GM23338 (cell line): ENCODE measurements around the gene DOCK4. TPM values are rescaled to one million over a fixed set of nuclear protein-coding genes. Genes with fewer than 3 reads are reported as not detected.

Experiments
- ATAC-seq: fragments of 200-7000 bp; cut with Tn5 transposase; 3 replicates; pipeline ENCODE4 v1.9.1; 2020
- DNase-seq: peaks from one replicate; pipeline ENCODE4 v3.0.0-alpha.2; 2015; ENCODE audit warnings: low spot score
- H2AFZ ChIP-seq: fragments of 200-600 bp; sonication (generic); 2 replicates; pipeline ENCODE4 v1.8.0; 2016; ENCODE audit warnings: antibody characterized with exemption, mild to moderate bottlenecking, moderate library complexity
- H3F3A ChIP-seq: fragments of 200-600 bp; sonication (generic); replicated peaks from 2 replicates; pipeline ENCODE4 v1.8.0; 2017; ENCODE audit warnings: antibody characterized with exemption, mixed run types, low read depth
- H3K27ac ChIP-seq: fragments of 200-600 bp; sonication (generic); 2 replicates; pipeline ENCODE4 v1.6.1; 2016; ENCODE audit warnings: low read depth
- H3K27me3 ChIP-seq: fragments of 200-600 bp; sonication (generic); 2 replicates; pipeline ENCODE4 v1.8.0; 2016; ENCODE audit warnings: mild to moderate bottlenecking, mixed run types, moderate library complexity; ENCODE audit not compliant: insufficient read depth
- H3K36me3 ChIP-seq: fragments of 200-600 bp; sonication (generic); 2 replicates; pipeline ENCODE4 v1.8.0; 2016; ENCODE audit warnings: mild to moderate bottlenecking; ENCODE audit not compliant: insufficient read depth
- H3K4me1 ChIP-seq: fragments of 200-600 bp; sonication (generic); 2 replicates; pipeline ENCODE4 v1.8.0; 2016; ENCODE audit warnings: mild to moderate bottlenecking, moderate library complexity; ENCODE audit not compliant: insufficient read depth
- H3K4me2 ChIP-seq: fragments of 200-600 bp; sonication (generic); 2 replicates; pipeline ENCODE4 v1.7.1; 2017; ENCODE audit warnings: mixed run types
- H3K4me3 ChIP-seq: fragments of 200-600 bp; sonication (generic); 2 replicates; pipeline ENCODE4 v1.6.1; 2016; ENCODE audit warnings: mixed run types
- H3K79me2 ChIP-seq: fragments of 200-600 bp; sonication (generic); replicated peaks from 2 replicates; pipeline ENCODE4 v1.8.0; 2017; ENCODE audit warnings: mild to moderate bottlenecking; ENCODE audit not compliant: insufficient read depth
- H3K9me2 ChIP-seq: fragments of 200-600 bp; sonication (generic); 2 replicates; pipeline ENCODE4 v1.8.0; 2017; ENCODE audit not compliant: insufficient read depth
- H4K20me1 ChIP-seq: fragments of 200-600 bp; sonication (generic); replicated peaks from 2 replicates; pipeline ENCODE4 v1.8.0; 2017; ENCODE audit warnings: mild to moderate bottlenecking; ENCODE audit not compliant: insufficient read depth
- H3K27ac Mint-ChIP-seq: 2 replicates; pipeline ENCODE4 v1.8.0; 2020; ENCODE audit warnings: inconsistent platforms, mild to moderate bottlenecking, moderate library complexity, mixed read lengths
- H3K27me3 Mint-ChIP-seq: 3 replicates; pipeline ENCODE4 v1.8.0; 2022; ENCODE audit warnings: low read depth, mild to moderate bottlenecking, moderate library complexity, mixed read lengths, inconsistent platforms; ENCODE audit not compliant: insufficient read depth, poor library complexity
- H3K36me3 Mint-ChIP-seq: 3 replicates; pipeline ENCODE4 v1.8.0; 2021; ENCODE audit warnings: low read depth, mild to moderate bottlenecking, inconsistent platforms, moderate library complexity, mixed read lengths
- H3K4me1 Mint-ChIP-seq: 3 replicates; pipeline ENCODE4 v1.8.0; 2020; ENCODE audit warnings: mild to moderate bottlenecking, inconsistent platforms, mixed read lengths
- H3K4me3 Mint-ChIP-seq: 3 replicates; pipeline ENCODE4 v1.8.0; 2021; ENCODE audit warnings: moderate library complexity, mild to moderate bottlenecking, inconsistent platforms, mixed read lengths
- H3K9me3 Mint-ChIP-seq: 3 replicates; pipeline ENCODE4 v1.8.0; 2020; ENCODE audit warnings: moderate library complexity, mild to moderate bottlenecking, inconsistent platforms, mixed read lengths
- CTCF ChIP-seq, 2 experiments: fragments of 200-600 bp in 1 of 2; sonication (generic) in 1 of 2; conservative IDR thresholded peaks; 2 replicates each; pipeline versions ENCODE4 v1.5.1 to v1.6.1; 2016 to 2017; ENCODE audit warnings: antibody characterized with exemption in 2 of 2, low read depth in 2 of 2, mild to moderate bottlenecking in 2 of 2, moderate library complexity in 1 of 2
- ETS1 ChIP-seq: IDR thresholded peaks from 2 replicates; pipeline ENCODE4 v1.6.1; 2016; ENCODE audit warnings: antibody characterized with exemption
- EZH2phosphoT487 ChIP-seq: fragments of 200-600 bp; sonication (generic); IDR thresholded peaks from one replicate; pipeline ENCODE4 v1.8.1; 2018; ENCODE audit warnings: antibody characterized with exemption; ENCODE audit not compliant: unreplicated experiment
- JUNB ChIP-seq: IDR thresholded peaks from one replicate; pipeline ENCODE4 v1.6.1; 2016; ENCODE audit warnings: antibody characterized with exemption; ENCODE audit not compliant: unreplicated experiment
- REST ChIP-seq: IDR thresholded peaks from one replicate; pipeline ENCODE4 v1.6.1; 2018; ENCODE audit warnings: antibody characterized with exemption; ENCODE audit not compliant: unreplicated experiment
- ZNF331 ChIP-seq: fragments of 250-450 bp; sonication (Bioruptor Pico); IDR thresholded peaks from 2 replicates; pipeline ENCODE4 v1.5.0; 2020; ENCODE audit warnings: low read depth, mild to moderate bottlenecking, moderate library complexity
- ZNF462 ChIP-seq: fragments of 250-450 bp; sonication (Bioruptor Pico); IDR thresholded peaks from 2 replicates; pipeline ENCODE4 v1.5.0; 2020; ENCODE audit warnings: mild to moderate bottlenecking, moderate library complexity
- polyA plus RNA-seq: library from polyadenylated mRNA; unstranded; fragments of >200 nt; fragmentation: Nextera tagmentation; extraction: Ambion mirVana; gene quantifications from 2 replicates; pipeline ENCODE4 v1.2.1, GENCODE V29; 2016
- total RNA-seq: library from RNA; depleted of rRNA; stranded (reverse); fragments of >200 nt; shearing (Covaris generic); gene quantifications from 2 replicates; pipeline ENCODE4 v1.2.3, GENCODE V29; 2014

Gene DOCK4
- total and polyA plus RNA-seq, 2 experiments from 2014 or later = 6.3 to 33.8 TPM

- TF ChIP-seq CTCF (conservative IDR thresholded peaks at IDR 0.05; ENCODE audit: low read depth in 2 of 2) (no peak), ETS1 (no peak), JUNB (no peak), ZNF462 (CRISPR knock-in tag) (no peak), EZH2phosphoT487 (no peak), ZNF331 (CRISPR knock-in tag) (no peak), REST (no peak)
- Mint-ChIP-seq H3K36me3 (peaks cover 27% of the 10 kb centered on the region), H3K27me3 (no peaks in the 10 kb centered on the region), H3K4me3 (no peak overlapping the region), H3K27ac (no peak overlapping the region; the same call in 1 of the 2 replicates), H3K9me3 (peaks cover 4% of the 10 kb centered on the region; the same call in 2 of the 3 replicates), H3K4me1 (no peaks in the 10 kb centered on the region)
- Histone ChIP-seq H3K27me3 (no peaks in the 10 kb centered on the region), H3K4me1 (no peaks in the 10 kb centered on the region), H4K20me1 (no peaks in the 10 kb centered on the region), H3K27ac (no peak overlapping the region), H2AFZ (no peak overlapping the region), H3K4me3 (no peak overlapping the region), H3F3A (no peaks in the 10 kb centered on the region), H3K4me2 (no peak overlapping the region), H3K9me2 (no peaks in the 10 kb centered on the region), H3K79me2 (no peaks in the 10 kb centered on the region), H3K36me3 (peaks cover 8% of the 10 kb centered on the region; the same call in 1 of the 2 replicates)
- ATAC-seq (no peak), DNase-seq (no peak)
These were observed 364.5 kb downstream of the DOCK4 start for GRCh38 chr7:111841596-111842205.
